ENCODE data around the gene SLC25A44. TPM values are rescaled to one million over a fixed set of nuclear protein-coding genes. Genes with fewer than 3 reads are reported as not detected.

SLC25A44 gene
- total and polyA plus RNA-seq, 8 donors: 4.9 to 9.9 (median 7.1) TPM

GRCh38 chr1:156160000-156160742 is 33.7 kb upstream of the SLC25A44 start:
- Histone ChIP-seq H3K9me3 (no peaks in the 10 kb centered on the region), H3K4me1 (peaks cover 20 to 46% (median 29%) of the 10 kb centered on the region in 4 donors), H3K27ac (peak overlapping the region in 4 of 5 donors; percentile 64 to 87 (median 76)), H3K4me3 (peak overlapping the region in 3 of 4 donors; percentile 42 to 49 (median 48)), H3K27me3 (no peaks in the 10 kb centered on the region), H3K36me3 (peaks cover 0 to 9% (median 1%) of the 10 kb centered on the region in 4 donors)
- TF ChIP-seq EP300 (IDR thresholded peaks at IDR 0.05): no peak
- TF ChIP-seq POLR2A (IDR thresholded peaks at IDR 0.05): no peak
- TF ChIP-seq CTCF (IDR thresholded peaks at IDR 0.05): no peak
- TF ChIP-seq POLR2AphosphoS5 (IDR thresholded peaks at IDR 0.05): no peak
- peak in 1 of 2 donors; percentile 62 for DNase-seq
- intact Hi-C loops (cut with DNase I; ENCODE audit: low total_unique reads): no loop called here
- 69 to 81% (median 70%) methylated on average over 13 of the region's 13 CpGs for WGBS, 5 donors

GRCh38 chr1:156160743-156161171 is 33.1 kb upstream of the SLC25A44 start:
- intact Hi-C loops (cut with DNase I; ENCODE audit: low total_unique reads): no loop called here
- Histone ChIP-seq H3K4me3 (peak overlapping the region; percentile 42 to 49 (median 46)), H3K4me1 (peaks cover 20 to 43% (median 29%) of the 10 kb centered on the region in 4 donors), H3K27me3 (no peaks in the 10 kb centered on the region), H3K27ac (peak overlapping the region in 4 of 5 donors; percentile 64 to 87 (median 76)), H3K36me3 (peaks cover 0 to 9% (median 1%) of the 10 kb centered on the region in 4 donors), H3K9me3 (no peaks in the 10 kb centered on the region)
- DNase-seq: peak; percentile 56 to 95
- TF ChIP-seq CTCF (IDR thresholded peaks at IDR 0.05): no peak
- WGBS, 5 donors: 11 to 50% (median 20%) methylated on average over 8 to 22 of the region's 22 CpGs

GRCh38 chr1:156162430-156163037 is 31.4 kb upstream of the SLC25A44 start:
- Histone ChIP-seq H3K9me3 (no peaks in the 10 kb centered on the region), H3K4me1 (peaks cover 20 to 41% (median 29%) of the 10 kb centered on the region in 4 donors), H3K27ac (peak overlapping the region in 4 of 5 donors; percentile 64 to 87 (median 76)), H3K27me3 (no peaks in the 10 kb centered on the region), H3K36me3 (peaks cover 0 to 9% (median 1%) of the 10 kb centered on the region in 4 donors), H3K4me3 (no peak overlapping the region)
- intact Hi-C loops (cut with DNase I; ENCODE audit: low total_unique reads): no loop called here
- 33 to 63% (median 50%) methylated on average over 3 to 5 of the region's 5 CpGs for whole genome bisulfite sequencing, 5 donors
- DNase-seq: peak; percentile 41 to 76
- TF ChIP-seq CTCF (IDR thresholded peaks at IDR 0.05): no peak
- TF ChIP-seq POLR2AphosphoS5 (IDR thresholded peaks at IDR 0.05): no peak
- no peak for TF ChIP-seq EP300 (IDR thresholded peaks at IDR 0.05)
- no peak for TF ChIP-seq POLR2A (IDR thresholded peaks at IDR 0.05)

GRCh38 chr1:156163712-156164111 is 30.2 kb upstream of the SLC25A44 start:
- DNase-seq: no peak
- TF ChIP-seq CTCF (IDR thresholded peaks at IDR 0.05) (no peak), POLR2A (IDR thresholded peaks at IDR 0.05) (no peak), EP300 (IDR thresholded peaks at IDR 0.05) (no peak), POLR2AphosphoS5 (IDR thresholded peaks at IDR 0.05) (no peak)
- Histone ChIP-seq H3K36me3 (peaks cover 0 to under 1% (median 0%) of the 10 kb centered on the region in 4 donors), H3K9me3 (no peaks in the 10 kb centered on the region), H3K27me3 (no peaks in the 10 kb centered on the region), H3K4me3 (no peak overlapping the region), H3K27ac (no peak overlapping the region), H3K4me1 (peaks cover 20 to 41% (median 29%) of the 10 kb centered on the region in 4 donors)
- intact Hi-C loops (cut with DNase I; ENCODE audit: low total_unique reads): no loop called here
- WGBS, 5 donors: 88 to 94% (median 90%) methylated on average over 1 of the region's 1 CpG

Measured in stomach (tissue), 9 donors.